HG03135 (cell line): Measurements from ENCODE around the gene UTP4.

Experiments used
- ATAC-seq: cut with Tn5 transposase; IDR thresholded peaks from one replicate; pipeline ENCODE4 v1.9.1; 2021; ENCODE audit warnings: mild to moderate bottlenecking, moderate library complexity; ENCODE audit not compliant: unreplicated experiment

UTP4 gene

GRCh38 chr16:69201291-69201690 lies 68.8 kb downstream of the UTP4 start:
- no peak for ATAC-seq

GRCh38 chr16:69201787-69202186 lies 69.3 kb downstream of the UTP4 start:
- no peak for ATAC-seq

DNA sequence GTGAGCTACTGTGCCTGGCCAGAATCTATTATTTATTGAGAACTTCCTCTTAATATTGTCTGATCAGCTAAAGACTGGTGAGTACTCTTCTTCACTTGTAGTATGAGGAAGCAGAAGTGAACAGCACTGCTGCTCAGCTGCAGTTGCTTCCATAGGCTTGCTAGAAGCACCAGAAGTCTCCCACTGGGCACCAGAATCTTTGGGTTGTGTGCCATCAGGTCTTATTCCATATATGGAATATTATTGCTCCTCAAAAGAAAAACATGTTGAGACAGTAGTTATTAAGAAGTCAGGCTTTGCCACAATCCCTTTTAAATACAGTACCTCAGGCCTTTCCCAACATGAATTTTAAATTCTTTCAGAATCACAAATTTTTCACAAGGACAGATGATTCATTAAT lies 71.7 kb downstream of the UTP4 start:
- no peak for ATAC-seq

- no peak for ATAC-seq
Observed at GRCh38 chr16:69209735-69210134, 77.3 kb downstream of the UTP4 start.

DNA sequence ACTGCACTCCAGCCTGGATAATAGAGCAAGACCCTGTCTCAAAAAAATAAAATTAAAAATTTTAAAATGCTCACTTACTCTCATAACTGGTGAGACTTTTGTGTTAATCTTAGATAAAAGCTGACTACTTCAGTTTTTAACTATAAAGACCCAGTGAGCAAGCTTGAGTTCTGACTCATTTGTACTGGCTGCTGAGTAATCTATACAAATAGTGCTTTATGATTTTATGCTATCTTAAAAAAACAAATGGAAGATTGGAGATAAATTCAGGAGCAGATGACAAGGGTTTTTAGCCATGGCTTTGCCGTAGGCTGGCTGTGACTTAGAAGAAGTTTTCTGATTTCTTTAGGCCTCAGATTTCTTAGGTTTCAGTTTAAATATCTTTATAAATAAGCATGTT lies 85.0 kb downstream of the UTP4 start:
- no peak for ATAC-seq
